K562 treated with DMSO at 1 percent for 4 hours (cell line): Measurements from ENCODE around the gene PCID2. TPM values are rescaled to one million over a fixed set of nuclear protein-coding genes. Genes with fewer than 3 reads are reported as not detected.

Experiments
- total RNA-seq: library from RNA; unstranded; fragments of 300-600 nt; gene quantifications from 2 replicates; pipeline ENCODE4 v1.2.3, GENCODE V29; 2022; ENCODE audit not compliant: insufficient read depth

PCID2 gene
- total RNA-seq = 20.4 and 28.6 TPM in 2 replicates

GRCh38 chr13:113208421-113209335 lies at the start of gene PCID2:
Gene PCID2 (minus strand): TSS chr13:113208669. CDS start chr13:113208634, 35 bp downstream.

GRCh38 chr13:113209336-113209758 lies 878 bp upstream of the PCID2 start, which contains the start of gene CUL4A:
Gene CUL4A (plus strand): TSS chr13:113209613. CDS start chr13:113209628, 15 bp downstream.

GRCh38 chr13:113157929-113158747 lies 50.3 kb downstream of the PCID2 start, which contains the start of gene PROZ:
Gene PROZ (plus strand): TSS chr13:113158648. CDS start chr13:113158661, 13 bp downstream.

Other genes starting within 250 kb of the PCID2 start
- not detected in 2 replicates for gene MCF2L, start 239.5 kb downstream of the PCID2 start, total RNA-seq
- gene F7, start 102.9 kb downstream of the PCID2 start, total RNA-seq = not detected in 2 replicates
- gene F10, start 85.9 kb downstream of the PCID2 start, total RNA-seq = not detected in 2 replicates
- 0.76 TPM in 1 of 2 replicates, not detected in the other for gene PROZ, start 50.0 kb downstream of the PCID2 start, total RNA-seq
- 28.3 and 37.5 TPM in 2 replicates for gene CUL4A, start 944 bp upstream of the PCID2 start, total RNA-seq
- gene LAMP1, start 88.6 kb upstream of the PCID2 start, total RNA-seq = 59.4 and 60.8 TPM in 2 replicates
- gene GRTP1, start 155.5 kb upstream of the PCID2 start, total RNA-seq = 8.0 and 13.3 TPM in 2 replicates
- 1.3 and 2.3 TPM in 2 replicates for gene ADPRHL1, start 244.8 kb upstream of the PCID2 start, total RNA-seq